ENCODE measurements around the gene UNC93A.

GRCh38 chr6:167350731-167351655 is 59.9 kb downstream of the UNC93A start:
- TF ChIP-seq POLR2A (IDR thresholded peaks at IDR 0.05; ENCODE audit: extremely low read depth, insufficient read length): no peak
- peak; percentile 66 for TF ChIP-seq CTCF (IDR thresholded peaks at IDR 0.05; ENCODE audit: low read depth, low read length)
- no peak for TF ChIP-seq MAX (IDR thresholded peaks at IDR 0.05; ENCODE audit: low read depth, low read length)

Measured in NB4 (cell line).